Neural progenitor cell (in vitro differentiated cells): Measurements from ENCODE around the gene GSDME. TPM values are rescaled to one million over a fixed set of nuclear protein-coding genes. Genes with fewer than 3 reads are reported as not detected.

Source experiments
- DNase-seq: peaks from one replicate; pipeline ENCODE4 v3.0.0-alpha.2; 2016; ENCODE audit warnings: low spot score
- H2AFZ ChIP-seq: fragments of 200-600 bp; sonication (generic); replicated peaks from 2 replicates; pipeline ENCODE4 v1.6.1; 2016; ENCODE audit warnings: antibody characterized with exemption
- H3F3A ChIP-seq: fragments of 200-600 bp; sonication (generic); 2 replicates; pipeline ENCODE4 v1.6.1; 2016; ENCODE audit warnings: antibody characterized with exemption, low read depth
- H3K27ac ChIP-seq: fragments of 200-600 bp; sonication (generic); 2 replicates; pipeline ENCODE4 v1.5.1; 2016; ENCODE audit warnings: mild to moderate bottlenecking
- H3K27me3 ChIP-seq: fragments of 200-600 bp; sonication (generic); 2 replicates; pipeline ENCODE4 v1.6.1; 2016; ENCODE audit warnings: mild to moderate bottlenecking, moderate library complexity
- H3K36me3 ChIP-seq: fragments of 200-600 bp; sonication (generic); 2 replicates; pipeline ENCODE4 v1.5.1; 2016
- H3K4me1 ChIP-seq: fragments of 200-600 bp; sonication (generic); 2 replicates; pipeline ENCODE4 v1.6.1; 2016; ENCODE audit warnings: mixed run types
- H3K4me2 ChIP-seq: fragments of 200-600 bp; sonication (generic); 2 replicates; pipeline ENCODE4 v1.6.1; 2016
- H3K4me3 ChIP-seq: fragments of 200-600 bp; sonication (generic); 2 replicates; pipeline ENCODE4 v1.5.1; 2016
- H3K79me2 ChIP-seq: fragments of 200-600 bp; sonication (generic); 2 replicates; pipeline ENCODE4 v1.6.1; 2016; ENCODE audit warnings: low read depth
- H3K9ac ChIP-seq: fragments of 200-600 bp; sonication (generic); 2 replicates; pipeline ENCODE4 v1.6.1; 2016
- H3K9me3 ChIP-seq: fragments of 200-600 bp; sonication (generic); 2 replicates; pipeline ENCODE4 v1.5.1; 2016; ENCODE audit warnings: low read depth
- H4K20me1 ChIP-seq: fragments of 200-600 bp; sonication (generic); 2 replicates; pipeline ENCODE4 v1.6.1; 2016; ENCODE audit warnings: low read depth
- H3K27ac Mint-ChIP-seq: 3 replicates; pipeline ENCODE4 v1.8.0; 2021; ENCODE audit warnings: mixed read lengths
- H3K27me3 Mint-ChIP-seq: 2 replicates; pipeline ENCODE4 v1.8.0; 2022; ENCODE audit warnings: low read depth, mild to moderate bottlenecking, inconsistent platforms, moderate library complexity, mixed read lengths; ENCODE audit not compliant: insufficient read depth
- H3K36me3 Mint-ChIP-seq: 3 replicates; pipeline ENCODE4 v1.8.0; 2021; ENCODE audit warnings: mixed read lengths
- H3K4me1 Mint-ChIP-seq: 3 replicates; pipeline ENCODE4 v1.8.0; 2021; ENCODE audit warnings: mixed read lengths
- H3K4me3 Mint-ChIP-seq: 3 replicates; pipeline ENCODE4 v1.8.0; 2021; ENCODE audit warnings: mild to moderate bottlenecking, moderate library complexity, mixed read lengths
- H3K9me3 Mint-ChIP-seq: 3 replicates; pipeline ENCODE4 v1.8.0; 2020; ENCODE audit warnings: mixed read lengths
- CTCF ChIP-seq: fragments of 200-600 bp; sonication (generic); IDR thresholded peaks from 2 replicates; pipeline ENCODE4 v1.5.1; 2017; ENCODE audit warnings: antibody characterized with exemption, mild to moderate bottlenecking
- EZH2 ChIP-seq: fragments of 200-600 bp; sonication (generic); IDR thresholded peaks from 2 replicates; pipeline ENCODE4 v1.6.1; 2017; ENCODE audit warnings: antibody characterized with exemption, mild to moderate bottlenecking, moderate library complexity
- EZH2phosphoT487 ChIP-seq: fragments of 200-600 bp; sonication (generic); IDR thresholded peaks from 2 replicates; pipeline ENCODE4 v1.6.1; 2017; ENCODE audit warnings: antibody characterized with exemption
- total RNA-seq: library from RNA; depleted of rRNA; stranded (reverse); fragments of >200 nt; gene quantifications from 2 replicates; pipeline ENCODE4 v1.2.3, GENCODE V29; 2015; ENCODE audit warnings: low replicate concordance

Gene GSDME
- total RNA-seq, 1 donor from 2014 or later, result 15.5 TPM

- H2AFZ ChIP-seq, result no peak overlapping the region
- H4K20me1 ChIP-seq, result no peaks in the 10 kb centered on the region
- no peak overlapping the region for H3K27ac ChIP-seq
- H3F3A ChIP-seq, result no peaks in the 10 kb centered on the region
- H3K36me3 ChIP-seq, result peaks cover 5% of the 10 kb centered on the region
- H3K36me3 Mint-ChIP-seq, result no peaks in the 10 kb centered on the region
- H3K9me3 Mint-ChIP-seq, result peaks cover 19% of the 10 kb centered on the region
- no peaks in the 10 kb centered on the region for H3K4me1 Mint-ChIP-seq
- no peak for DNase-seq
- no peak overlapping the region for H3K4me2 ChIP-seq
- no peak overlapping the region for H3K4me3 ChIP-seq
- no peaks in the 10 kb centered on the region for H3K4me1 ChIP-seq
- no peaks in the 10 kb centered on the region for H3K79me2 ChIP-seq
- no peaks in the 10 kb centered on the region for H3K27me3 ChIP-seq
- no peak overlapping the region for H3K4me3 Mint-ChIP-seq
- no peaks in the 10 kb centered on the region for H3K9me3 ChIP-seq
- H3K27ac Mint-ChIP-seq, result no peak overlapping the region
- TF ChIP-seq EZH2phosphoT487 (no peak), CTCF (no peak), EZH2 (no peak)
- H3K9ac ChIP-seq, result no peak overlapping the region
- H3K27me3 Mint-ChIP-seq, result no peaks in the 10 kb centered on the region
Measured at GRCh38 chr7:24734306-24734705, 23.0 kb downstream of the GSDME start.

- no peak overlapping the region for H3K4me2 ChIP-seq
- no peak overlapping the region for H3K27ac Mint-ChIP-seq
Measured at GRCh38 chr7:24733414-24734060, 23.7 kb downstream of the GSDME start.

GRCh38 chr7:24732646-24733413, 24.4 kb downstream of the GSDME start:
- Mint-ChIP-seq H3K9me3 (peaks cover 5% of the 10 kb centered on the region), H3K36me3 (no peaks in the 10 kb centered on the region), H3K4me3 (no peak overlapping the region), H3K4me1 (no peaks in the 10 kb centered on the region), H3K27ac (no peak overlapping the region), H3K27me3 (no peaks in the 10 kb centered on the region)
- Histone ChIP-seq H3K36me3 (no peaks in the 10 kb centered on the region), H2AFZ (no peak overlapping the region), H3K27me3 (no peaks in the 10 kb centered on the region), H3K9ac (no peak overlapping the region), H4K20me1 (no peaks in the 10 kb centered on the region), H3K4me2 (no peak overlapping the region), H3K9me3 (no peaks in the 10 kb centered on the region), H3K27ac (no peak overlapping the region), H3K4me3 (no peak overlapping the region), H3K79me2 (no peaks in the 10 kb centered on the region), H3K4me1 (no peaks in the 10 kb centered on the region), H3F3A (no peaks in the 10 kb centered on the region)
- no peak for TF ChIP-seq EZH2phosphoT487
- TF ChIP-seq CTCF, result no peak
- no peak for TF ChIP-seq EZH2
- no peak for DNase-seq

More at GRCh38 chr7:24733414-24734060, 23.7 kb downstream of the GSDME start:
- no peaks in the 10 kb centered on the region for H3K9me3 ChIP-seq
- DNase-seq, result no peak
- H3K27me3 Mint-ChIP-seq, result no peaks in the 10 kb centered on the region
- TF ChIP-seq EZH2phosphoT487, result no peak
- TF ChIP-seq EZH2, result no peak
- TF ChIP-seq CTCF, result no peak
- H4K20me1 ChIP-seq, result no peaks in the 10 kb centered on the region
- H3K36me3 ChIP-seq, result peaks cover 4% of the 10 kb centered on the region
- no peak overlapping the region for H3K27ac ChIP-seq
- no peaks in the 10 kb centered on the region for H3K79me2 ChIP-seq
- peaks cover 12% of the 10 kb centered on the region for H3K9me3 Mint-ChIP-seq
- no peaks in the 10 kb centered on the region for H3K36me3 Mint-ChIP-seq
- H3F3A ChIP-seq, result no peaks in the 10 kb centered on the region
- H2AFZ ChIP-seq, result no peak overlapping the region
- H3K4me1 ChIP-seq, result no peaks in the 10 kb centered on the region
- no peaks in the 10 kb centered on the region for H3K27me3 ChIP-seq
- no peaks in the 10 kb centered on the region for H3K4me1 Mint-ChIP-seq
- H3K4me3 ChIP-seq, result no peak overlapping the region
- no peak overlapping the region for H3K4me3 Mint-ChIP-seq
- no peak overlapping the region for H3K9ac ChIP-seq
